ENCODE measurements around the gene SLC6A18. TPM values are rescaled to one million over a fixed set of nuclear protein-coding genes. Genes with fewer than 3 reads are reported as not detected.

Gene SLC6A18
- total RNA-seq, 1 experiment from 2014 or later, result not detected

- intact Hi-C loops (cut with micrococcal nuclease; ENCODE audit: unreplicated experiment), result no loop called here
- CTCF ChIA-PET, result no interaction called here
- H3K4me1 Mint-ChIP-seq (ENCODE audit: low read depth, unreplicated experiment), result no peaks in the 10 kb centered on the region
- no peaks in the 10 kb centered on the region for H3K36me3 Mint-ChIP-seq (ENCODE audit: insufficient read depth, unreplicated experiment)
- H3K27ac Mint-ChIP-seq (ENCODE audit: unreplicated experiment), result no peak overlapping the region
- BruUV-seq (replicated peaks), result no TSS peak
- peaks cover 23% of the 10 kb centered on the region for H3K27me3 Mint-ChIP-seq (ENCODE audit: unreplicated experiment)
- no peak for TF ChIP-seq CTCF (IDR thresholded peaks at IDR 0.05; ENCODE audit: unreplicated experiment)
- DNase-seq, result no peak
- no peak overlapping the region for H3K4me3 Mint-ChIP-seq (ENCODE audit: low read depth, unreplicated experiment)
- H3K9me3 Mint-ChIP-seq (ENCODE audit: low read depth, unreplicated experiment), result no peaks in the 10 kb centered on the region
These were observed 69.1 kb downstream of the SLC6A18 start for GRCh38 chr5:1294206-1294834.

- Mint-ChIP-seq H3K9me3 (ENCODE audit: low read depth, unreplicated experiment) (no peaks in the 10 kb centered on the region), H3K27ac (ENCODE audit: unreplicated experiment) (no peak within 1 kb of the TSS), H3K36me3 (ENCODE audit: insufficient read depth, unreplicated experiment) (no peaks in the 10 kb centered on the region), H3K4me1 (ENCODE audit: low read depth, unreplicated experiment) (no peaks in the 10 kb centered on the region), H3K27me3 (ENCODE audit: unreplicated experiment) (peaks cover 28% of the 10 kb centered on the region), H3K4me3 (ENCODE audit: low read depth, unreplicated experiment) (no peak within 1 kb of the TSS)
- DNase-seq, result peak; percentile 17
- intact Hi-C loops (cut with micrococcal nuclease; ENCODE audit: unreplicated experiment), result no loop called here
- BruUV-seq (replicated peaks), result no TSS peak
- no peak for TF ChIP-seq CTCF (IDR thresholded peaks at IDR 0.05; ENCODE audit: unreplicated experiment)
- CTCF ChIA-PET, result no interaction called here
These were observed 69.9 kb downstream of the SLC6A18 start, which contains the start of gene TERT for GRCh38 chr5:1294835-1295649. Gene TERT, minus strand, starts transcription at chr5:1295068. Its CDS starts 79 bp downstream, at chr5:1294989.

GRCh38 chr5:1295650-1296037 is 70.5 kb downstream of the SLC6A18 start:
- no peak overlapping the region for H3K4me3 Mint-ChIP-seq (ENCODE audit: low read depth, unreplicated experiment)
- no TSS peak for BruUV-seq (replicated peaks)
- H3K36me3 Mint-ChIP-seq (ENCODE audit: insufficient read depth, unreplicated experiment), result no peaks in the 10 kb centered on the region
- TF ChIP-seq CTCF (IDR thresholded peaks at IDR 0.05; ENCODE audit: unreplicated experiment), result no peak
- intact Hi-C loops (cut with micrococcal nuclease; ENCODE audit: unreplicated experiment), result no loop called here
- no peak overlapping the region for H3K27ac Mint-ChIP-seq (ENCODE audit: unreplicated experiment)
- H3K27me3 Mint-ChIP-seq (ENCODE audit: unreplicated experiment), result peaks cover 28% of the 10 kb centered on the region
- DNase-seq, result no peak
- no peaks in the 10 kb centered on the region for H3K9me3 Mint-ChIP-seq (ENCODE audit: low read depth, unreplicated experiment)
- no peaks in the 10 kb centered on the region for H3K4me1 Mint-ChIP-seq (ENCODE audit: low read depth, unreplicated experiment)
- CTCF ChIA-PET, result no interaction called here

Other genes starting within 250 kb of the SLC6A18 start
- 0.47 and 0.93 TPM in 2 replicates for gene NKD2, start 216.6 kb upstream of the SLC6A18 start, total RNA-seq (2022)
- gene SLC12A7, start 113.3 kb upstream of the SLC6A18 start, total RNA-seq (2022), result 82.3 and 90.5 TPM in 2 replicates
- not detected in 2 replicates for gene SLC6A19, start 23.8 kb upstream of the SLC6A18 start, total RNA-seq (2022)
- gene TERT, start 69.7 kb downstream of the SLC6A18 start, total RNA-seq (2022), result 2.1 and 2.3 TPM in 2 replicates
- gene CLPTM1L, start 119.7 kb downstream of the SLC6A18 start, total RNA-seq (2022), result 120 and 127 TPM in 2 replicates
- not detected in 2 replicates for gene SLC6A3, start 220.1 kb downstream of the SLC6A18 start, total RNA-seq (2022)